ENCODE results near the gene DDX51. TPM values are rescaled to one million over a fixed set of nuclear protein-coding genes. Genes with fewer than 3 reads are reported as not detected.

DDX51 gene
- total RNA-seq, 1 donor from 2014 or later, result 10.2 TPM

GRCh38 chr12:132147423-132148367 lies 3.6 kb upstream of the DDX51 start:
- Histone ChIP-seq H3K36me3 (ENCODE audit: insufficient read depth, low read length) (no peaks in the 10 kb centered on the region), H3K27ac (ENCODE audit: low read depth, low read length) (no peak overlapping the region), H4K20me1 (ENCODE audit: insufficient read depth, low read length) (peaks cover 40% of the 10 kb centered on the region), H3K27me3 (ENCODE audit: insufficient read depth, low read length) (no peaks in the 10 kb centered on the region), H3K4me3 (ENCODE audit: insufficient read depth, low read depth, low read length) (no peak overlapping the region), H3K4me1 (ENCODE audit: insufficient read depth, low read length) (peaks cover 15% of the 10 kb centered on the region), H3K79me2 (ENCODE audit: insufficient read depth, low read length) (peaks cover 50% of the 10 kb centered on the region), H3K9me3 (ENCODE audit: insufficient read depth, low read depth, low read length) (no peaks in the 10 kb centered on the region), H3K9ac (ENCODE audit: low read length) (no peak overlapping the region), H3K4me2 (ENCODE audit: low read length) (no peak overlapping the region), H2AFZ (ENCODE audit: low read depth, low read length) (no peak overlapping the region)
- Mint-ChIP-seq H3K27ac (ENCODE audit: unreplicated experiment) (no peak overlapping the region), H3K27me3 (ENCODE audit: low read depth, unreplicated experiment) (no peaks in the 10 kb centered on the region), H3K9me3 (ENCODE audit: unreplicated experiment) (no peaks in the 10 kb centered on the region), H3K36me3 (ENCODE audit: low read depth, unreplicated experiment) (peaks cover 3% of the 10 kb centered on the region), H3K4me1 (ENCODE audit: low read depth, unreplicated experiment) (peaks cover 5% of the 10 kb centered on the region), H3K4me3 (ENCODE audit: unreplicated experiment) (no peak overlapping the region)
- no peak for DNase-seq (ENCODE audit: low read depth)
- FAIRE-seq, result no peak
- TF ChIP-seq EZH2 (IDR thresholded peaks at IDR 0.05; ENCODE audit: insufficient read depth, low read length) (no peak), CTCF (IDR thresholded peaks at IDR 0.05; ENCODE audit: insufficient read depth, low read depth, low read length) (no peak)

GRCh38 chr12:132146772-132147422 lies 2.8 kb upstream of the DDX51 start:
- no peak for FAIRE-seq
- H3K4me2 ChIP-seq (ENCODE audit: low read length), result no peak overlapping the region
- H3K27me3 ChIP-seq (ENCODE audit: insufficient read depth, low read length), result no peaks in the 10 kb centered on the region
- TF ChIP-seq CTCF (IDR thresholded peaks at IDR 0.05; ENCODE audit: insufficient read depth, low read depth, low read length), result no peak
- TF ChIP-seq EZH2 (IDR thresholded peaks at IDR 0.05; ENCODE audit: insufficient read depth, low read length), result no peak
- DNase-seq (ENCODE audit: low read depth), result no peak
- Mint-ChIP-seq H3K36me3 (ENCODE audit: low read depth, unreplicated experiment) (peaks cover 3% of the 10 kb centered on the region), H3K27ac (ENCODE audit: unreplicated experiment) (no peak overlapping the region), H3K27me3 (ENCODE audit: low read depth, unreplicated experiment) (no peaks in the 10 kb centered on the region), H3K4me3 (ENCODE audit: unreplicated experiment) (no peak overlapping the region), H3K9me3 (ENCODE audit: unreplicated experiment) (no peaks in the 10 kb centered on the region), H3K4me1 (ENCODE audit: low read depth, unreplicated experiment) (peaks cover 5% of the 10 kb centered on the region)
- peaks cover 58% of the 10 kb centered on the region for H3K79me2 ChIP-seq (ENCODE audit: insufficient read depth, low read length)
- H4K20me1 ChIP-seq (ENCODE audit: insufficient read depth, low read length), result peaks cover 45% of the 10 kb centered on the region
- no peaks in the 10 kb centered on the region for H3K9me3 ChIP-seq (ENCODE audit: insufficient read depth, low read depth, low read length)
- peaks cover 16% of the 10 kb centered on the region for H3K4me1 ChIP-seq (ENCODE audit: insufficient read depth, low read length)
- H3K36me3 ChIP-seq (ENCODE audit: insufficient read depth, low read length), result no peaks in the 10 kb centered on the region
- H3K4me3 ChIP-seq (ENCODE audit: insufficient read depth, low read depth, low read length), result no peak overlapping the region
- no peak overlapping the region for H3K9ac ChIP-seq (ENCODE audit: low read length)
- no peak overlapping the region for H2AFZ ChIP-seq (ENCODE audit: low read depth, low read length)
- no peak overlapping the region for H3K27ac ChIP-seq (ENCODE audit: low read depth, low read length)

All from astrocyte (in vitro differentiated cells and primary cell).